ENCODE measurements around the gene ADGRF5.
A peak's percentile ranks its signal among the peaks of the same experiment; 100 is the strongest.

The ADGRF5 gene

DNA sequence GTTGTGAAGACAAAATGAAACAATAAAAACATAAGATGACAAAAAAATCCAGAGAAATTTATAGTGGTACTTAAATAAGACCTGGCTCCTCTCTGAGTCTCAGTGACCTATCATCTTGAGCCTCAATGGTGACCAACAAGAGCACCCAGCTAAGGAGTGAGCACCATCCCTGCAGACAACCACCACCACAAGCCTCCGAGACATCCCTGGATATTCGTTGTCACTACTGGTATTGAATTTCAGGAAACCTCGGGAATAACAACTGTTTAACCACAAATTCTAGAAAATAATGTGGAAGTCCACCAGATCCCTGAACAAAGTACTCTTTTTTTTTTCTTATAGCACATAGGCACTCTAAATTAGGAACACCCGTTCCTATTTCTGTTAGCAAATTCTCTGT is 32.2 kb upstream of the ADGRF5 start:
- Histone ChIP-seq H3K4me3 (ENCODE audit: low read depth in 1 of 2, low read length in 2 of 2) (no peak overlapping the region), H3K4me1 (ENCODE audit: control insufficient read depth in 1 of 2, insufficient read depth in 2 of 2, low read length in 2 of 2) (no peaks in the 10 kb centered on the region), H3K27ac (ENCODE audit: low read length) (no peak overlapping the region), H3K36me3 (ENCODE audit: control insufficient read depth in 1 of 2, insufficient read depth in 2 of 2, low read length in 2 of 2) (no peaks in the 10 kb centered on the region), H3K27me3 (ENCODE audit: low read depth, low read length) (no peaks in the 10 kb centered on the region), H3K9me3 (ENCODE audit: control insufficient read depth in 1 of 2, low read length in 2 of 2) (no peaks in the 10 kb centered on the region)

DNA sequence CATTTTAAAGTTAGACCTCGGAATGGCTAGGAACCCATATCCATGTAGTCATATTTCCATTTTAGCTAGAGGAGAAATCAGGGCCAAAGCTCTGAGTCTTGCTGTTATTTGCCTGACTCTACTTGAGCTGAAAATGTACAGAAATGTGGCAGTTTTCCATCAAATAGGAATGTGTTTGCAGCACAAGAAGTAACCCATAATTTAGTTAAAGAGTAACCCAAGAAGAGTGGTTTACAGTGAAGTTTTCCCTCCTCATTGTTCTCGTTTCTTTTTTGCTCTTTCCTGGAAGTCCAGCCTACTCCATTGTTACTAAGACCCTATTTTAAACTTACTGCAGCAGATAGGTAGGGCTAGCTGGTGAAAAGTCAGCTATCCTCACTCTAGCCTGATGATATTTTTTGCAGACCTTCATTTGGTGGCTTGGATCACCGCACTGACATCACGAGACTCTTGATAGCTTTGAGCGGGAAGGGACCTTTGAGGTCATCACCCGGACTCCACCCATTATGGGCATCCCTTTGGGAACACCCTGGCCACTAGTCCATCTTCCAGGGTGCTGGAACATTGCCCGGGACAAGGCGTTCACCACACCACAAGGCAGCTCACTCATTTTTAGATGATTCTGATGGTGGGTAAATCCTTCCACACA is 28.0 kb upstream of the ADGRF5 start:
- Histone ChIP-seq H3K27me3 (ENCODE audit: low read depth, low read length) (no peaks in the 10 kb centered on the region), H3K36me3 (ENCODE audit: control insufficient read depth in 1 of 2, insufficient read depth in 2 of 2, low read length in 2 of 2) (no peaks in the 10 kb centered on the region), H3K9me3 (ENCODE audit: control insufficient read depth in 1 of 2, low read length in 2 of 2) (no peaks in the 10 kb centered on the region), H3K4me3 (ENCODE audit: low read depth in 1 of 2, low read length in 2 of 2) (no peak overlapping the region), H3K4me1 (ENCODE audit: control insufficient read depth in 1 of 2, insufficient read depth in 2 of 2, low read length in 2 of 2) (no peaks in the 10 kb centered on the region), H3K27ac (ENCODE audit: low read length) (peak overlapping the region; percentile 26)

DNA sequence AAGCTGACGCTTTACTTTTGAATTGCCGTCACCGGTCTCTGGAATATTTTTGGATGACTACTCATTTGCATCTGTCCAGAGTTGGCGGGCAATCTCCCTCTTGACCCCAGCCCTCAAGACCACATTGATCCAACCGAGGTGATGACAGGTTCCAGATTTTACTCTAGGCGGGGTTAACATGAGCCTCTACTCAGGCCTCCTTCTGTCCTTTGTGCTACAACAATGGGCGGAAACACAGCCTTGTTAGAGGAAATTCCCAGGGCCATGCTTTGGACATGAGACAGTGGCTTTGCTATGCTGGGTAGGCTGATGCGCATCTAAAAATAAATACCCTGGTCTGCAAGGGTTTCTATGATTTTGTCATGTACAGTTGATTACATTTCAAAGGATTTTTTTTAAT is 27.0 kb upstream of the ADGRF5 start:
- Histone ChIP-seq H3K27me3 (ENCODE audit: low read depth, low read length) (no peaks in the 10 kb centered on the region), H3K9me3 (ENCODE audit: control insufficient read depth in 1 of 2, low read length in 2 of 2) (no peaks in the 10 kb centered on the region), H3K4me1 (ENCODE audit: control insufficient read depth in 1 of 2, insufficient read depth in 2 of 2, low read length in 2 of 2) (no peaks in the 10 kb centered on the region), H3K36me3 (ENCODE audit: control insufficient read depth in 1 of 2, insufficient read depth in 2 of 2, low read length in 2 of 2) (no peaks in the 10 kb centered on the region), H3K27ac (ENCODE audit: low read length) (peak overlapping the region; percentile 26), H3K4me3 (ENCODE audit: low read depth in 1 of 2, low read length in 2 of 2) (no peak overlapping the region)

DNA sequence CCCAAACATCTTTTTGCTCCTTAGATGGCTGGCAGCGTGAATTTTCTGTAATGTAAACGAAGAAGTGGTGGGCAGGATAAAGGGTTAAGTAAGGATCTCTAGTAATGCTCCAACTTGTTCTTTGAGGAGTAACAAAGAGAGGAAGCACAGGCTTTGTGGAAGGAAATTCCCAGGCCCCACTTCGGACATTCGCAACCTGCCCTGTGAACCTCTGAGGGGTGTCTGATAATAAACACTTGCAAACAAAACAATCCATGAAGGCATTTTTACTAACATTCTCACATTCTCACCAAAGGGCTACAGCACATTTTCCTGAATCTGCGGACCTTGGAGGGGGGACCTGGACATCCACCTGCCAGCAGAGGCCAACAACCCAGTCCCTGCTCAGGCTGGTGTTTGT is 25.8 kb upstream of the ADGRF5 start:
- Histone ChIP-seq H3K36me3 (ENCODE audit: control insufficient read depth in 1 of 2, insufficient read depth in 2 of 2, low read length in 2 of 2) (no peaks in the 10 kb centered on the region), H3K27me3 (ENCODE audit: low read depth, low read length) (no peaks in the 10 kb centered on the region), H3K4me3 (ENCODE audit: low read depth in 1 of 2, low read length in 2 of 2) (no peak overlapping the region), H3K27ac (ENCODE audit: low read length) (no peak overlapping the region), H3K9me3 (ENCODE audit: control insufficient read depth in 1 of 2, low read length in 2 of 2) (no peaks in the 10 kb centered on the region), H3K4me1 (ENCODE audit: control insufficient read depth in 1 of 2, insufficient read depth in 2 of 2, low read length in 2 of 2) (no peaks in the 10 kb centered on the region)

DNA sequence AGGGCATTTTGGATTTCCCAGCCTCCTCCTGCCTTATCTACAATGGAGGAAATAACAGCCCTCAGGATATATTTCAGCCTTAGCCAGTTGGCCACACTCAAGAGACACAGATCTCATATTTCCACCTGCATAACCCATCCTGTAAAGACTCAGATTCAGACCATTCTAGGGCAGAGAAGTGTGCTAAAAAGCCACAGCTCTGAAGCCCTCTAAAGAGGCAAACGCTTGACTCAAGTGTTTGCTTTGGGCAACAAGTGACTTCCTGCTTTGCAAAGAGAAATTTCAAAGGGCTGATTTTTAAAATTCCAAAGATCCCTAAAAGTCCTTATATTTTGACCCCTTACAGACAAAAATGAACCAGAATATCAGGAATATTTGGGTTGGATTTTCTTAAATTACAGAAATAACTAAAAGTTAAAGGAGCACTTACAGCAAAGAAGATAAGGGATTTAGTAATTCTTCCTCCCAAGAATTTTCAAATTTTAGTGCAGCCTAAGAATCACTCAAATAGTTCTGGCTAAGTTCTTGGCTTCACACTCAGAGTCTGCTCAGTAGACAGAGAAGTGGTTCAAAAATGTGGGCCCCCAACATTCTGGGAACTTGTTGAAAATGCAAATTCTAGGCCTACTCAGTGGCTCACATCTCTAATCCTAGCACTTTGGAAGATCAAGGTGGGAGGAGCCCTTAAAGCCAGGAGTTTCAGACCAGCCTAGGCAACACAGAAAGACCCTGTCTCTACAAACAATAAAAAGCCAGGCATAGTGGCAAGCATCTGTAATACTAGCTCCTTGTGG is 18.9 kb upstream of the ADGRF5 start:
- Histone ChIP-seq H3K4me1 (ENCODE audit: control insufficient read depth in 1 of 2, insufficient read depth in 2 of 2, low read length in 2 of 2) (no peaks in the 10 kb centered on the region), H3K36me3 (ENCODE audit: control insufficient read depth in 1 of 2, insufficient read depth in 2 of 2, low read length in 2 of 2) (no peaks in the 10 kb centered on the region), H3K27ac (ENCODE audit: low read length) (no peak overlapping the region), H3K9me3 (ENCODE audit: control insufficient read depth in 1 of 2, low read length in 2 of 2) (no peaks in the 10 kb centered on the region), H3K27me3 (ENCODE audit: low read depth, low read length) (no peaks in the 10 kb centered on the region), H3K4me3 (ENCODE audit: low read depth in 1 of 2, low read length in 2 of 2) (no peak overlapping the region)

DNA sequence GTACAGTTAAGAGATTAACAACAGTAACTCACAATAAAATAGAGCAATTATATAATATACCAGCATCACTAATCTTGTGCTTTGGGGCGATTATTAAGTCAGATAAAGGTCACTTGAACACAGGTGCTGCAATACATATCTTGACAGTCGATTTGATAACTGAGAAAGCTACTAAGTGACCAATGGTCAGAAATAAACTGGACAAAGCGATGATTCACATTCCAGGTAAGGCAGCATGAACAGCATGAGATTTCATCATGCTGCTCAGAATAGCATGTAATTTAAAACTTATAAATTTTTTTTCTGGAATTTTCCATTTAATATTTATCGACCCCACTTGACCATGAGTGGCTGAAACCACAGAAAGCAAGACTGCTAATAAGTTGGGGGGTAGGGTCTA is 15.9 kb upstream of the ADGRF5 start:
- no peak overlapping the region for H3K4me3 ChIP-seq (ENCODE audit: low read depth in 1 of 2, low read length in 2 of 2)
- no peaks in the 10 kb centered on the region for H3K9me3 ChIP-seq (ENCODE audit: control insufficient read depth in 1 of 2, low read length in 2 of 2)
- no peak overlapping the region for H3K27ac ChIP-seq (ENCODE audit: low read length)
- no peaks in the 10 kb centered on the region for H3K36me3 ChIP-seq (ENCODE audit: control insufficient read depth in 1 of 2, insufficient read depth in 2 of 2, low read length in 2 of 2)
- H3K27me3 ChIP-seq (ENCODE audit: low read depth, low read length), result no peaks in the 10 kb centered on the region
- H3K4me1 ChIP-seq (ENCODE audit: control insufficient read depth in 1 of 2, insufficient read depth in 2 of 2, low read length in 2 of 2), result peaks cover 0 to under 1% of the 10 kb centered on the region in 2 donors

DNA sequence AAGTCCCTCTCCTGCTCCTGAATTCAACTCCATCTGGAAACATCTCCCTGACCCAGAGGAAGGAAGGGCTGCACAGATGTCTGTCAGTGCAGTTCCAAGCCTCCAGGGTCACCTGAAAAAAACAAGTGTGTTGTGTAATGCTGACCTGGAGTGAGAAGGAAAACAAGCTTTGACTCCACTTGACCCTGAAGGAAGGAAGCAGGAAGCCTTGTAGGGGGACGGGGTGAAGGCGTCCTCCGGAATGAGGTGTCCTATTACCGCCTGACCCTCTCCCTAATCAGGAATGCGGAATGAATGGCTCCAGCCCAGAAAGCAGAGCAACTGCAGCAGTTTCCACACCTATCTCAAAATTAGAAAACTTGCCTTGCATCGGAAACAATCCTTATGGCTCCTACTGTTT is 13.9 kb upstream of the ADGRF5 start:
- no peak overlapping the region for H3K4me3 ChIP-seq (ENCODE audit: low read depth in 1 of 2, low read length in 2 of 2)
- H3K27ac ChIP-seq (ENCODE audit: low read length), result no peak overlapping the region
- no peaks in the 10 kb centered on the region for H3K36me3 ChIP-seq (ENCODE audit: control insufficient read depth in 1 of 2, insufficient read depth in 2 of 2, low read length in 2 of 2)
- peaks cover 0 to 2% of the 10 kb centered on the region in 2 donors for H3K4me1 ChIP-seq (ENCODE audit: control insufficient read depth in 1 of 2, insufficient read depth in 2 of 2, low read length in 2 of 2)
- H3K27me3 ChIP-seq (ENCODE audit: low read depth, low read length), result no peaks in the 10 kb centered on the region
- H3K9me3 ChIP-seq (ENCODE audit: control insufficient read depth in 1 of 2, low read length in 2 of 2), result no peaks in the 10 kb centered on the region

DNA sequence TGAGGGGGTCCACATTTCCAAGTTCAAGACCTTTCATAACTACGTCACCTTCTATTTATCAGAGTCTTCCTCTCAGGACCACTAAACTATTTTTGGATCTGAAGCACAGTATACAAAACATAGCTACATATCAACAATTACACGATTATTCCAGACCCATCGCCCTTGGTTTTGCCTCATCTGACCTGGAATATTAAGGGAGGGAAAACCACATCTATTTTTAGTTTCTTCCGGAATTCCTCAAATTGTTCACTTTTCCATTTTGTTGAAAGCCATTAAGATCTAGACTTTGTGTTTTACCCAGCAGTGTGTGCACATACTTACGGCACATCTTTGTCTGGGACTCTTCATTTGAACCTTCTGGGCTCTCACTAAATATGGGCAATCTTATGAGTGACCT is 12.0 kb upstream of the ADGRF5 start:
- Histone ChIP-seq H3K27ac (ENCODE audit: low read length) (no peak overlapping the region), H3K36me3 (ENCODE audit: control insufficient read depth in 1 of 2, insufficient read depth in 2 of 2, low read length in 2 of 2) (no peaks in the 10 kb centered on the region), H3K27me3 (ENCODE audit: low read depth, low read length) (no peaks in the 10 kb centered on the region), H3K4me1 (ENCODE audit: control insufficient read depth in 1 of 2, insufficient read depth in 2 of 2, low read length in 2 of 2) (peaks cover 0 to 2% of the 10 kb centered on the region in 2 donors), H3K4me3 (ENCODE audit: low read depth in 1 of 2, low read length in 2 of 2) (no peak overlapping the region), H3K9me3 (ENCODE audit: control insufficient read depth in 1 of 2, low read length in 2 of 2) (no peaks in the 10 kb centered on the region)

DNA sequence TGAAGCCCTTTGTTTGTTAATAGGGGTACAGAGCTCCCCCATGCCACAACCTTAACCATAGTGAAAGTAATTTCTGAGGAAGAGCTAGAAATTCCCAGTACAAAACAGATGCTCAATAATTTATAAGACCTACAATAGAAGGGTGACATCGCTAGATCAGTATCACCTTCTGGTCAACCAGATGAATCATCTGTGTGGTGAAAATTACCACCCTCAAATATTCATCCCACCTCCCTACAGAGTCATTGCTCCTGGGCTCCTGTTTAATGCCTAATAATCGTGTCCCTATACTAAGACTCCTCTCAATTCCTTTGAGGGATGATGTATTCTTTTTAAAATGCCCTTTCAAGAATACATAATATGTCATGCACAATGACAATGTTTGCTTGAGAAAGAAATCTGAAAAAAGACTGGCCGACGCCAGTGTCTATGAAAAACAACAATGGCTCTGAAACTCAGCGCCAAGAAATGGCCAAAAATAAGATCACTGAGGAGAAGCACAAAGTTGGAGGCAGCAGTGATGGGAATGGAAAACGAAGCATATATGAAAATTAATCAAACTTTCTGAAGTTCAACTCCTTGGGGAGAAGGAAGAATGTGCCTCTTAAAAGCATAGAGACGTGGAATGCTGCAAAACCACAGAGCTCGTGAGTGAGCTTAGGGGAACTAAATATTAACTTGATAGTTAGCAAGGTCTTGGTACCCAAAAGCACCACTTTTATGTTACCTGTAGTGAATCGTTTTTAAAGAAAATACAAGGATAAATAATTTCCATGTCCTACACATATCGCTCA is 11.0 kb upstream of the ADGRF5 start:
- Histone ChIP-seq H3K4me1 (ENCODE audit: control insufficient read depth in 1 of 2, insufficient read depth in 2 of 2, low read length in 2 of 2) (peaks cover 0 to 2% of the 10 kb centered on the region in 2 donors), H3K9me3 (ENCODE audit: control insufficient read depth in 1 of 2, low read length in 2 of 2) (no peaks in the 10 kb centered on the region), H3K27me3 (ENCODE audit: low read depth, low read length) (no peaks in the 10 kb centered on the region), H3K4me3 (ENCODE audit: low read depth in 1 of 2, low read length in 2 of 2) (no peak overlapping the region), H3K27ac (ENCODE audit: low read length) (no peak overlapping the region), H3K36me3 (ENCODE audit: control insufficient read depth in 1 of 2, insufficient read depth in 2 of 2, low read length in 2 of 2) (no peaks in the 10 kb centered on the region)

DNA sequence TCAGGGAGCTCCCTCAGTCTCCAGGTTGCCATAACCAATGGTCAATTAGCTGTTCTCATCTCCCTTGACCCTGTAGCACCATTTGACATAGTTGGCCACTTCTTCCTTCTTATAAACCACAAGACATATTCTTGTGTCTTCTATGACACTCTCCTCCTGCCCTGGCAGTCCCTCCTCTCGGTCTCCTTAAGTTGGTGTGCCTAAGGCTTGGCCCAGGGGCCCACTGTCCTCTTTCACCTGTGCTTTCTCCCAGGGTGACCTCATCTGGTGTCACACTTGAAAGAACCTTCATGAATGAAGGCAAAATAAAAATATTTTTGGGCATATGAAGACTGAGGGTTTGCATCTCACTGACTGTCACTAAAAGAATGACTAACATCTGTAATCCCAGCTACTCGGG is 9.7 kb upstream of the ADGRF5 start:
- no peak overlapping the region for H3K4me3 ChIP-seq (ENCODE audit: low read depth in 1 of 2, low read length in 2 of 2)
- H3K27me3 ChIP-seq (ENCODE audit: low read depth, low read length), result no peaks in the 10 kb centered on the region
- peaks cover 0 to 2% of the 10 kb centered on the region in 2 donors for H3K4me1 ChIP-seq (ENCODE audit: control insufficient read depth in 1 of 2, insufficient read depth in 2 of 2, low read length in 2 of 2)
- no peaks in the 10 kb centered on the region for H3K9me3 ChIP-seq (ENCODE audit: control insufficient read depth in 1 of 2, low read length in 2 of 2)
- H3K27ac ChIP-seq (ENCODE audit: low read length), result no peak overlapping the region
- no peaks in the 10 kb centered on the region for H3K36me3 ChIP-seq (ENCODE audit: control insufficient read depth in 1 of 2, insufficient read depth in 2 of 2, low read length in 2 of 2)

DNA sequence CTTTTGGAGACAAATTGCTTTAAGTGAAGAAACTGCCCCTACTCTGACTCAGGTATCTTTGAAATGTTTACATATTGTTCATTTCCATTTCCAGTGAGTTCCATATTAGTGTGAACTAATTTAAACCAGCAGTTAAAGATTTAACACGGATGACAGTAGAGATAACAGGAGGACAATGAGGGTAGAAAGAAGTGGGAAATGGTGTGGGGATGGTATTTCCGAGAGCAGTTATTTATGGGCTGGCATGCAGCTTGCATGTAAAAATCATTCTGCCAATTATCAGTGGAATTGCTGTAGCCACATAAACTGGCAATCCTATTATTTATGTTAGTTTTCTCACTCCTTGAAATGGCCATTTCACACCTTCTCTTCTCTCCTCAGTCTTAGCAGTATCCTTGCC is 8.6 kb upstream of the ADGRF5 start:
- H3K4me3 ChIP-seq (ENCODE audit: low read depth in 1 of 2, low read length in 2 of 2), result no peak overlapping the region
- H3K9me3 ChIP-seq (ENCODE audit: control insufficient read depth in 1 of 2, low read length in 2 of 2), result no peaks in the 10 kb centered on the region
- H3K27me3 ChIP-seq (ENCODE audit: low read depth, low read length), result no peaks in the 10 kb centered on the region
- peaks cover 0 to 2% of the 10 kb centered on the region in 2 donors for H3K4me1 ChIP-seq (ENCODE audit: control insufficient read depth in 1 of 2, insufficient read depth in 2 of 2, low read length in 2 of 2)
- H3K36me3 ChIP-seq (ENCODE audit: control insufficient read depth in 1 of 2, insufficient read depth in 2 of 2, low read length in 2 of 2), result no peaks in the 10 kb centered on the region
- H3K27ac ChIP-seq (ENCODE audit: low read length), result no peak overlapping the region
